GM19238 (cell line): Measurements from ENCODE around the gene ADGRL3.
"Not testable (repeated sequence)": the region's sequence is repeated elsewhere in the genome, so short reads cannot be mapped to it uniquely, and the experiment has no call there.

Source experiments
- DNase-seq: peaks from one replicate; pipeline ENCODE4 v3.0.0; 2011; ENCODE audit warnings: low spot score; ENCODE audit not compliant: insufficient read length

Gene ADGRL3

DNA sequence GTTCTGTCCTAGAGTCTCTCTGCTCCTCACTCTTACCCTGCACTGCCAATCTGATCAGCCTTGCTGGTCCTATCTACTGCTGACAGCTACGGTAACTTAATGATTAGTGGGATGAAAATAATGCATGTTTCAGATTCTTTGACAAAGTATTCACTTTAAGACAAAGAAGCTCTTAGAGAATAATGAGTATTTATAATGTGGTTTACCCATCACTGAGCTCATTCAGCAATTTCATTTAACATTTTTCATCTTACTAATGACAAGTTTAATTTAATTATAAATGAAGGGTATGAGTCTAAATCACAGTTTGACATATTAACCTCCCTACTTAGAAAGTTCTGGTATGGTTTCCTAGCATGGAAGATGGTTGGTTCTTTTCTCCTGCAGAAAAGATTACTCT is 428.2 kb downstream of the ADGRL3 start:
- DNase-seq, result no peak

DNA sequence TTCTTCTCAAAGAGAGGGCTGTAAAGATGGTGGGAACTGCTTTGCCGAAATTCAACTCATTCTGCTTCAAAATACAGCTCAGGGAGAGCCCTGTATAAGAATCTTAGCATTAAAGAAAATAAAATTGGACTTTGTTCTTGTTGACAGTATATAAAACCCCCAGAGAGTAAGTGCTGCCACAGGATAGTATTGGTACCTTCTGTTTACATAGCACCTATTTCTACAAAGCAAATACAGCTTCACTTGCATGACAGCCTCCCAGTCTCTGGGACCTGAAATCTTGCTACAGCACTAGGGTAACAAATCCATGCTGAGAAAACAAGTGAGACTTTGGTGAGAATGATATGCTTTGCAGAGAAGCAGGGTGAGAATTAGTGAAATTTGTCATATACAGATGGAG is 428.6 kb downstream of the ADGRL3 start:
- DNase-seq, result no peak

DNA sequence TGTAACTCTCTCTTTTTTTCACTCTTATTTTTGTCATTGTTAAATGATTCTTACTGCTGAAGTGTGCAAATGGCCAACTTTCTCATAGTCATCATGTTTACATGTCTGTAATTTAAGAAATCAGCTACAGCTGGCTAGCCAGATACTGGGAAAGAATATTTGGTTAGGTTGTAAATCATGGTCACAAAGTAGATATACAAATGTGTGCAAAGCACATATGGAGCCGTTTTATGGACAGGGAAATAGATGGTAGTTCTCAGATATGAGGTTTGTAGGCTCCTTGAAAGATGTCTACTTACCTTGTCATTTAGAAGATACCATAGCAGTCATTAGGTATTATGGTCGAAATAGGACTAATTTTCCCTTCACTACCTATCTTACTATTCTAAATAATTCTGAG is 430.4 kb downstream of the ADGRL3 start:
- DNase-seq, result no peak

DNA sequence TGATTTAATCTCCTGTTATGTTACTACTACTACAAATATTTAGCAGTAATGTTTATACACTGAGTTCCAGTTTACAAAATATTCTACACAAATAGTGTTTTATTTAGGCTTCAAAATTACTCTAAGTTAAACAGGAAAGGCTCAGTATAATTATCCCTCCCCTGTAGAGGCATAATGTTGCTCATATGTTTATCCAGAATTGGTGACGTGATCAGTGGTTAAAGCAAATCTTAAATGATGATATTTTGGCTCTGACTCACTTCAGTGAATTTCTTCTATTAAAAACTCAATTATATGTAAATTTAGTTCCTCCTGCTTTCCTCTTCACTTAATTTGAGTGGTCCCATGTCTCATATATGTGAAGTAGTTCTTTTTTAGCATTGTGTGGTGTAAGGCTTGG is 438.5 kb downstream of the ADGRL3 start:
- DNase-seq, result no peak

DNA sequence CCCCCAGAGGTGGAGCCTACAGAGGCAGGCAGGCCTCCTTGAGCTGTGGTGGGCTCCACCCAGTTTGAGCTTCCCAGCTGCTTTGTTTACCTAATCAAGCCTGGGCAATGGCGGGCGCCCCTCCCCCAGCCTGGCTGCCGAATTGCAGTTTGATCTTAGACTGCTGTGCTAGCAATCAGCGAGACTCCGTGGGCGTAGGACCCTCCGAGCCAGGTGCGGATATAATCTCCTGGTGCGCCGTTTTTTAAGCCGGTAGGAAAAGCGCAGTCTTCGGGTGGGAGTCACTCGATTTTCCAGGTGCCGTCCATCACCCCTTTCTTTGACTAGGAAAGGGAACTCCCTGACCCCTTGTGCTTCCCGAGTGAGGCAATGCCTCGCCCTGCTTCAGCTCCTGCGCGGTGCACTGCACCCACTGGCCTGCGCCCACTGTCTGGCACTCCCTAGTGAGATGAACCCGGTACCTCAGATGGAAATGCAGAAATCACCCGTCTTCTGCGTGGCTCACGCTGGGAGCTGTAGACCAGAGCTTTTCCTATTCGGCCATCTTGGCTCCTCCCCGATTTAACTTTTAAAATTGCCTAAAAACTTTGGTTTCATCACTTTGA is 446.7 kb downstream of the ADGRL3 start:
- DNase-seq, result not testable (repeated sequence)

DNA sequence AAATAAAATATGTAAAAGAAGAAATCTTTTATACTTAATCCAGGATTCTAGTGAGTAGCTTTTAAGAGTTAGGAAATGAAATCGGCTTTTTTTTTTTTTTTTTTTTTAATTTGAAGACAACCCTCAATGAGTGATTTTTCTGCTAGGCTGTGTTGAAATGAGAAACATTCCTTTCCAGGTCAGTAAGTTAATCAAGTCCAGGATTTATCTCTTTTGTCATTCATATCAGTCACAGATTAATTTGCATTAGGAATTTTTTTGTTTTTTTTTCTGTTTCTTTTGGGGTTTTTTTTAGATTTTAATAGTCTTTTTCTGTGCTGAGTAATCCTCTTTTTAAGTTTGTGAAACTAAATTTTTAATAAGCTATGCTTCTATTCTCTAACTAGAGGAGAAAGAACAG is 448.1 kb downstream of the ADGRL3 start:
- no peak for DNase-seq

DNA sequence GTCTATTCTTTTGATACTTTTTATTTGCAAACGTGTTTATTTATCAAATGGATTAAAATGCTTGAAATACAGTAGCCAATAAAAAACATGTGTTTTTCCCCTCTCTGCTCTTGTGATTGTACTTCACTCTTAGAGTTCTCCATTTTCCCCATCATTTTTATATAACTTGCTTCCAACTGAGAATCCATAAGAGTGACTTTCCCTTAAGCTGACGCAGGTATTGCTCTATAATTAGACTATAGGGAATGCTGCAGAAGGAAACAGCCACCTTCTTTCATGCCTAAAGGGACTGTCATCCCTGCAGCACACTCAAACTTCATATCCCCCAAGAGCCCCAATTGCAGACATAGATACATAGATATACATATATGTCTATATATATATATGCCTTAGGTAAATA is 456.9 kb downstream of the ADGRL3 start:
- DNase-seq, result no peak

DNA sequence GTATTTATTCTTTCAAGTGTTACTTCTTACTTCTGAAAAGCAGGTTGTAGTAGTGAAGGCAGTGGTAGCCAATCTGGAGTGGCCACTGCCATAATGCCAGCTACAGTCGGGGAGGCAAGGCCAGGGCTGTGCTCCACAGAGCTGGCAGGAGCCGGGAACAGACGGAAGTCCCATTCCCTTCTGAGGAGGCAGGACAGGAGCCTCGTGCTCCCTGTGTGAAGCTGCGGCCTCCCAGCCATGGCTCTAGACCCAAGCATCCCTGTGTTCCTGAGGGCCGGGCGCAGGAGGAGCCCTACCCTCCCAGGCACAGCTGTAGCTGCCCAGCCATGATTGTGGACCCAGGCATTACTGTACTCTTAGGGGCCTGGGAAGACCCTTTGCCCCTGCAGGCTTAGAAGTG is 461.8 kb downstream of the ADGRL3 start:
- DNase-seq, result no peak

DNA sequence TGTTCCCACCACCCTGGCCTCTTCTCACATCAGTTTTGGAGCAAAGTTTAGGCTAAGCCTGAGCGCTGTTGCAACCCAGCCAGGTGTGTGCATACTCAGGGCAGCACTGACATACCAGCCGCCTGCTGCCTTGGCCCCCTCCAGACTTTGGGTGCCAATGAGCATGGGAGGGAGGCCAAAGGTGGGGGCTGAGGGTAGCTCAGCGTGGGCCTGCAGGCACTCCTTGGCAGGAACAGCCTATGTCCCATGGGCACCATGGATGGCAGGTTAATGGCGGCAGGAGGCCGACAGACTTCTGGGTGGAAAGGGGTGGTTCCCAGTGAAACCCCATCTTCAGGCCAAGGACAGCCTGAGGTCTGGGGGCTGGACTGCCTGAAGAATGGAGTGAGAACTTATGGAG is 462.2 kb downstream of the ADGRL3 start:
- DNase-seq, result no peak

DNA sequence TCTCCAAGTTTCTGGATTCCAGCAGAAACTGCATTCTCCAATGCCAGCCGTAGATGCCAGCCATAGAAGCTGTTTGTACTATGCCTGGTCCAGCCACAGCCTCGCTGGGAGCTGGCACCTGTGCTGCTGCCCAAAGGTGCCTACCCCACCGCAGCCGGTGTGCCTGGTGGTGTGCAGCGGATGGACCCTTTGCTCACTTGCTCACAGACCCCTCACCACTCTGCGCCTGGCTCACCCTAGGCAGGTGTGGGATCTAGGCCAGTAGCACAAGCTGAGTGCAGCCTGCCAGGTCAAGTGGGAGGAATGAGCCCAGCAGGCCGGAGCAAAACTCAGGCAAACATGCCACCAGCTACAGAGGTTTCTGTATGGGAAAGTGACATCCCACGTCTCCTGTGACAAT is 463.2 kb downstream of the ADGRL3 start:
- DNase-seq, result no peak

DNA sequence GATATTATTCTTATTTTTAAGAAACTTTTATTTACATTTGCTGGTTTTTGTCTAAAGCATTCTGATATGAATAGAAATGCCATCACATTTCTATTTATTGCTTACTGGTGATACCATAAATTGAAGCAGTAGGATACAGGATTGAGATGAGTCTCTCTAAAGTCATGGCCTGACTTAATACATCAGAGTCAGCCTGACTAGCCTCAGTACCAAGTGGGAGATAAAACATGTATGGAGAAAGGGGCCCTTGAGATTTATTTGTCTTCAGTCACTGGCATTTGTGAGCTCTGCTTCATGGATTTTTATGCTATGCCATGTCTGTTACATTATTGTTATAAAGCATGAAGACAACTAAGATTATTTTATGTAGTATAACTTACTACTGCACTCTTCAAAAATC is 465.5 kb downstream of the ADGRL3 start:
- no peak for DNase-seq

DNA sequence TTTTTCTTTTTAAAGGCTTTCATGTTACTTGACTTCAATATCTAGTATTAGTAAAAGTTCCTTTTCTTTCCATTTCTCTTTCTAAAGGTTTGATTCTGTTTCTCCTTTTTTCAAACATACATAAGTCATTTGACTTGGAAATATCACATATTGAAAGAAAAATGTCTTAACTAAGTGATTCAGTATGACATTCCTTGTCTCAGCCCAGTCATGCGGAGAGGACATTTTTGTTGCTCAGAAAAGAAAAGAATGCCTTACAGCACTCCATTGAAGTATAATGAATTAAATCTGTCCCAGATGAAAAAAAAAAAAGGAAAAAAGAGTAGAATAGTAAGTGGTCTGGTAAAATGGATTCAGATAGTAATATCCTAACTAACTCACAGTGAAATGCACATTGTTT is 466.1 kb downstream of the ADGRL3 start:
- DNase-seq, result no peak

DNA sequence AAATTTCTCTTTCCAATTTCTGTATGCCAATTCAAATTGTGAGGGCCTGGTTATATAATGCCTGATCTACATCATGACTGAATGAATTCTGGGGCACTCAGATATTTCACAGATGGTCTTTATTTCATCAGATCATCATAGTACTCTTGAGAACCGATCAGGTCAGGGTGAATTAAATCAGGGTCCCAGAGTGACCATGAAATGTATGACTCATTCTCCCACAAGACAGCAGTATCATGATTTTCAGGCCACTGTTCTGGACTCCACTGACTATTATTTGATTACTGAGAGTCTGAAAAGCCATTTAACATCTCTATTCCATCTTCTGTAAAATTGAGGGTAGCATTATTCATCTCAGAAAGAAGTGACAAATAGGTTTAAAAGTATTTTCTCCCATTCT is 471.5 kb downstream of the ADGRL3 start:
- no peak for DNase-seq

DNA sequence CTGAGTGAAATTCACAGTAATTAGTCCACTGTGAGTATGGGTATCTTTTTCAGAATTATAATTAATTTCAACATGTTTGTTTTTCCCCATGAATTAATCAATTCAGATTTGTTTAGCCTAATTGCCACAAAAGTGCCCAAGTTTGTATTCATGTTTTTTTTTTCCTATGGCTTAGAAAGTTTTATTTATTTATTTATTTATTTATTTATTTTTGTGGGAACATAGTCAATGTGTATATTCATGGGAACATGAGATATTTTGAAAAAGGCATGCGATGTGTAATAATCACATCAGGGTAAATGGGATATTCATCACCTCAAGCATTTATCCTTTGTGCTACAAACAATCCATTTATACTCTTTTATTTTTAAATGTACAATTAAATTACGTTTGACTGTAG is 475.3 kb downstream of the ADGRL3 start:
- DNase-seq, result no peak

DNA sequence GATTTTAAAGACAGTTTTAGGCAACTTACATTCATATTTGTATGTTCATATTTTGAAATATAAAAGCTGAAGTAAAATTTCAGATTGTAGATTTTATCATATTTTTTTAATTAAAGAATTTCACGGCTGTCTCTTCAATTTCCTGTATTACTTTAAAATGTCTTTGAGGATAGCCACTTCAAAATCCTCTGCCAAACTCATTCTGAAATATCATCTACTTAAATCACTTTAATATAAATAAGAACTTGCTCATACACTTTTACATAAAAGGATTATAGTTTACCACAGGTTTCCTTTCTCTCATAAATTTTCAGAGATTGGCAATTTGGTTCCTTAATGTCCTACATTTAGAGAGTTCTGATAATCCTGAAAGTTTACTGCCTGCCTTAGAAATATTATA is 478.2 kb downstream of the ADGRL3 start:
- no peak for DNase-seq

DNA sequence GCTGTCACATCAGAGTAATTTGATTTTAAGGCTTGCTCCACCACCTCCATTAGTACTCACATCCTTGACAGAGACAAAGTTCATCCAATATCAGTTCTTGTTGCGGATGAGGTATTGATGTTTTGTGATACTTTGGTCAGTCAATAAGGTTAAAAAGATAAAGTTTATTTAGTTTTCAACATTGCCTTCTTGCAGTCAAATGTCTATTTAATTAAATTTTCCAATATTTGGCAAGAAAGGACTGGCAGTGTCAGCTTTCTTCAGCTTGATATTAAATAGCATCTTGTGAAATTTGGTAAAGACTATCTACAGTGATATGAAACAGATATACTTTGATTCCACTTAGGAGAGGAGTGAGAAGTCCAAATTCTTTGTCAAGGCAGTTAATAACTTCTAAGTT is 493.4 kb downstream of the ADGRL3 start:
- DNase-seq, result no peak

DNA sequence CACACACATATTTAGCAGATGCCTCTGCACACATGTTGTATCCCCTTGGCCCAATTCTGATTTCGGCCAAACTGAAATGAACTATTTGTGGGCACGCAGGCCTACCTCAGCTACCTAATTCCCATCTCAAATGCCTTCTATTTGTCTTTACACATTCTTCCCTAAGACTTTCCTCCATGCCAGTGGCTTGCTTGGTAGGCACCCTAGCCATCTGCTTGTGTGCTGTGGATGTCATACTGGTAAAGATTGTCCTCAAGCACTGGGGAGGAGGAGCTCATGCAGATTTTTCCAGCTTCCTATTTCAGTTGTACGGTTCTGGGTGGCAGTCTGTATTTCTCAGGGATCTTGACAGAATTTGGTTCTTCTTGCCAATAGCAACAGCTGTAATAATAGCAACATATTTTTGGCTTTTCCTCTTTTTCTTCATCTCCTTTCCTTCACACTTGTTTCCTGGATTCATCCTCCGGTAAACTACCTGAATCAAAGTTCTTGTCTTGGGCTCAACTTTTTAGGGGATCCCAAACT is 514.3 kb downstream of the ADGRL3 start:
- no peak for DNase-seq

DNA sequence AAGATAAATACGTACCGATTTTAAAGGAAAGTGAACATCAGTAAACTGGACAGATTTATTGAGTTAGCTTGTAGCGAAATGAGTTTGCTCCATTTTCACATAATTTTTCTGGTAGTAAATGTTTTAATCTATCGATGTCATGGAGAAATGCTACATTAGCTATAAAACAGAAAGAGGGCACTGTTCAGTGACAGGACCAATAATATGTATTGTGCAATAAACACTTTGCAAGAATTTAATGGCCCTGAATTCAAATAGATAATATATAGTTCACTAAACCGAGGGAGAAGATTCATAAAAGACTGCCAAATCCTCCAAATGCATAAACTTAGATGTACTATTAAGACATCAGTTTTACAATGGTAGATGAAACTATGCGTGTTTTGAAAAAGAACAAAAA is 516.3 kb downstream of the ADGRL3 start:
- no peak for DNase-seq

DNA sequence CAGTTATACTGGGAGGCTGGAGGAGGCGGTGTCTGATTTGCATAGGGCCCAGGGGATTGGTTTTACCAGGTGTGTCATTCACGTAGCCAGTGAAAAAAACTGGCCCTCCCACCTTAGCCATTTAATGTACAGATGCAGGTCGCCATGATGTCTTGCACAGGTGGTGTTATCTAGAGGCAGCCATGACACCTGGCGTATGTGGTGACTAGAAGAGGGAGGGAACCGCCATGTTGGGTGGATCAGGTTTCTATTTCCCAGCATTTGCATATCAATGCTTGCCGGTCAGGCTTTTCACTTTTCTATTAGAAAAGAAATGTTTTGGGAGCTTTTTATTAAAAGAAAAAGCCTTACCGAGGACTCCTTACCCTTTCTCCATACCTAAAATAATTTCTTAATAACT is 523.4 kb downstream of the ADGRL3 start:
- DNase-seq, result no peak

DNA sequence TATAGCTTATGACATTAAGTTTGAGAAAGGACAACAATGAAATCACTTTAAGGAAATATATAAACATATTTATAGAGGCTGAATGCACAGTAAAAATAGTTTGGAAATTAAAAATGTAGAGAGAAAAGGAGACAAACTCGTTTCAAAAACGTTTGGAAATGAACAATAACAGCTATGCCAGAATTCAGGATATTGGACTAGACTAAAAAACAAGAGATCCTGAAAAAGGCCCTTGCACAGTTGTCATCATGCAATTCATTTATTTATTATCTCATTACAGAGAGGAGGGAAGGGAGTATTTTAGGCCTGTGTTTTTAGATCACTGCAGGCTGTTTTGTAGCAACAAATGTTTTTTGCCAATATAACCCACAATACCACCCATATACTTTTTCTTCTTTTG is 527.2 kb downstream of the ADGRL3 start:
- DNase-seq, result no peak

DNA sequence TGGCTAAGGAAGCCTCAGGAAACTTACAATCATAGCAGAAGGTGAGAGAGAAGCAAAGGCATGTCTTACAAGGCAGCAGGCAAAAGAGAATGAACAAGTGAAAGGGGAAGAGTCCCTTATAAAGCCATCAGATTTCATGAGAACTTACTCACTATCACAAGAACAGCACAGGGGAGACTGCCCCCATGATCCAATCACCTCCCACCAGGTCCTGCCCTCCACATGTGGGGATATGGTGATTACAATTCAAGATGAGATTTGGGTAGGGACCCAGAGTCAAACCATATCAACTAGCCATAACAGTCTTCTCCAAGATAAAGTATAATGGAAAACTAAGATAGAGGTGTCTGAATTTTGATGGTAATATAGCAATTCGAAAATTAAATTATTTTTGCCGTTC is 534.3 kb downstream of the ADGRL3 start:
- DNase-seq, result no peak

DNA sequence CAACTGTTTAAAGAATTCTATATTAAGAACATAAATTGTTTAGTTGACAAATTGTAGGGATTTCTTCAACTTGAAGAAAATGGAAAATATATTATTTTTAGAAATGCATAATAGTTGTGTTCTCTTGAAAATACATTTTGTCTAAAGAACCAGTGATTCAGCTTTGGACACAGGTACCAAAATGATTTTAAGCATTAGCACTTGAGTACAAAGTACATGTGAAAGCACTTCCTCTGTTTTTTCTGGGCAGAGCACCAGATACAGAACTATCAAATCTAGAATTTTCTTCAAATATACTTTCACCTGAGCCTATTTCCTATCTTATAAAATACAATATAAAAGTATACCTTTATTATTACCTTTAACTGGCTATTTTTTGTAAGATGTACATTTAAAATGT is 539.8 kb downstream of the ADGRL3 start:
- DNase-seq, result no peak

DNA sequence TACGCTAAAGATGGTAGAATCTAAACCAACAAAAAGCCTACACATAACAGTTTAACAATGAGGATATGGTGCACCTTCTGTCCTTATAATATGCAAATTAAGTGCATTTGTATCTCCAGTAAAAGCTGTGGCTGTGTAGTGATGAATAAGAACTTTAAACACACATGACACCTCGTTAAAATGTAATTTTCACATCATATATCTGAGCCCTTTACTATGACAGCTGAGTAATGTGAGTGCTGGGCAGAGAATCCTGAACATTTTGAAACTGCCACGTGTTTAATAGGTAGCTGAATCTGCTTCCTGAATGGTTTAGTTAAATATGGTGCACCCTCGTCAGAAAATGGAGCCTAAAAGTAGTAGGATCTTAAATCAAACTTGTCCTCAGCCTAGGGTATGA is 540.8 kb downstream of the ADGRL3 start:
- no peak for DNase-seq
